Neuron (in vitro differentiated cells): Measurements from ENCODE around the gene MED13L.

Experiments
- H2AFZ ChIP-seq: one replicate; pipeline ENCODE4 v1.6.1; 2013; ENCODE audit warnings: low read depth, mild to moderate bottlenecking, inconsistent platforms, low read length, moderate library complexity
- H3K27me3 ChIP-seq: one replicate; pipeline ENCODE4 v1.6.1; 2013; ENCODE audit warnings: low read length; ENCODE audit not compliant: insufficient read depth
- H3K36me3 ChIP-seq: one replicate; pipeline ENCODE4 v1.6.1; 2013; ENCODE audit warnings: low read length; ENCODE audit not compliant: insufficient read depth
- H3K4me1 ChIP-seq: one replicate; pipeline ENCODE4 v1.6.1; 2013; ENCODE audit warnings: low read length; ENCODE audit not compliant: insufficient read depth
- H3K4me3 ChIP-seq: 2 replicates; pipeline ENCODE4 v1.5.1; 2013; ENCODE audit warnings: mild to moderate bottlenecking, low read length, moderate library complexity
- H3K9me3 ChIP-seq: one replicate; pipeline ENCODE4 v1.6.1; 2013; ENCODE audit warnings: low read length

The MED13L gene

DNA sequence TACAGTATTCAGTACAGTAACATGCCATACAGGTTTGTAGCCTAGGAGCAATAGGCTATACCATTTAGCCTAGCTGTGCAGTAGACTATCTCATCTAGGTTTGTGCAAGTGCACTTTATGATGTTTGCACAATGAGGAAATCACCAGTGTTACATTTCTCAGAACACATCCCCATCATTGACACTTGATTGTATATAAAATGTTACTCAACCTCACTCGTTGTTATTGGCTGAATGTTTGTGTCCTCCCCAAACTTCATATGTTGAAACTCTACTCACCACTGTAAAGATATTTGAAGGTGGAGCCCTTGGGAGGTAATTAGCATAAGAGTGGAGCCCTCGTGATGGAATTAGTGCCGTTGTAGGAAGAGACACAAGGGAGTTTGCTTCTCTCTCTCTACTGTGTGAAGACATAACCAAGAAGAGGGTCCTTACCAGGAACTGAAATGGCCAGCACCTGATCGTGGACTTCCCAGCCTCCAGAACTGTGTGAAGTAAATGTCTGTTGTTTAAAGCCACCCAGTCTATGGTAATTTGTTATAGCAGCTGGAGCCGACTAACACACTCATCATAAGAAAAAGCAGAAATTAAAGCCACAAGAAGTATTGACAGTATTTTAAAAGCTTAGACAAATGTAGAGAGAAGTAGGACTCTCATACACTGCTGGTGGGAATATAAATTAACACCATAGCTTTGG lies 3.2 kb upstream of the MED13L start:
- Histone ChIP-seq H3K4me1 (no peaks in the 10 kb centered on the region), H2AFZ (no peak overlapping the region), H3K9me3 (no peaks in the 10 kb centered on the region), H3K27me3 (no peaks in the 10 kb centered on the region), H3K36me3 (no peaks in the 10 kb centered on the region), H3K4me3 (no peak overlapping the region)

DNA sequence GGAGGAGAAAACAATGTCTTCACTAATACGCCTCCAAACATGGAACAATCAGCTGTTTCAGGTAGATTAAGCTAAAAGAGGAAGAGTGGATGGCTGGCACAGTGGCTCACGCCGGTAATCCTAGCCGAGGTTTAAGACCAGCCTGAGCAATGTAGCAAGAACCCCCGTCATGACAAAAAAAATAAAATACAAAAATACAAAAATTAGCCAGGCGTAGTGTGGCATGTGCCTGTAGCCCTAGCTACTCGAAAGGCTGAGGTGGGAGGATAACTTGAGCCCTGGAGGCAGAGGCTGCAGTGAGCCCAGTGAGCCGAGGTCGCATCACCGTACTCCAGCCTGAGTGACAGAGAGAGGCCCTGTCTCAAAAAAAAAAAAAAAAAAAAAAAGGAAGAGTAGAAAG lies 1.2 kb upstream of the MED13L start:
- Histone ChIP-seq H3K4me1 (peaks cover 19% of the 10 kb centered on the region), H3K9me3 (no peaks in the 10 kb centered on the region), H3K4me3 (no peak overlapping the region), H2AFZ (no peak overlapping the region), H3K27me3 (no peaks in the 10 kb centered on the region), H3K36me3 (no peaks in the 10 kb centered on the region)

DNA sequence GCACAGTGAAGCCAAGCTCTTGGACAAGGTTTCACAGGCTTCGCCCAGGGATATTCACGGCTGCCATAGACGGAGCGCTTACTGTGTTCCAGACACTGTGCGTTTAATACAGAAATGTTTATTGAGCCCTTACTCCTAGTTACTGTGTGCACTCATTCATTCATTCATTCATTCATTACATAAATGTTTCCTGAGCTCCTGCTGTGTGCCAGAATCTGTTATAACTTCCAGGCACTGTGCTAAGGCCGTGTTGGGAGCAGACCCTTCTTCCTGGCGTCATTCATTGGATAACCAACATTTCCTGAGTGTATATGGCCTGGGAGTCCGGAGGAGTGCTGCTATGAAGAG lies 760 bp upstream of the MED13L start:
- H3K4me3 ChIP-seq: peak overlapping the region; percentile 49
- H3K36me3 ChIP-seq: no peaks in the 10 kb centered on the region
- peaks cover 22% of the 10 kb centered on the region for H3K4me1 ChIP-seq
- H3K27me3 ChIP-seq: no peaks in the 10 kb centered on the region
- H2AFZ ChIP-seq: peak overlapping the region; percentile 81
- no peaks in the 10 kb centered on the region for H3K9me3 ChIP-seq

DNA sequence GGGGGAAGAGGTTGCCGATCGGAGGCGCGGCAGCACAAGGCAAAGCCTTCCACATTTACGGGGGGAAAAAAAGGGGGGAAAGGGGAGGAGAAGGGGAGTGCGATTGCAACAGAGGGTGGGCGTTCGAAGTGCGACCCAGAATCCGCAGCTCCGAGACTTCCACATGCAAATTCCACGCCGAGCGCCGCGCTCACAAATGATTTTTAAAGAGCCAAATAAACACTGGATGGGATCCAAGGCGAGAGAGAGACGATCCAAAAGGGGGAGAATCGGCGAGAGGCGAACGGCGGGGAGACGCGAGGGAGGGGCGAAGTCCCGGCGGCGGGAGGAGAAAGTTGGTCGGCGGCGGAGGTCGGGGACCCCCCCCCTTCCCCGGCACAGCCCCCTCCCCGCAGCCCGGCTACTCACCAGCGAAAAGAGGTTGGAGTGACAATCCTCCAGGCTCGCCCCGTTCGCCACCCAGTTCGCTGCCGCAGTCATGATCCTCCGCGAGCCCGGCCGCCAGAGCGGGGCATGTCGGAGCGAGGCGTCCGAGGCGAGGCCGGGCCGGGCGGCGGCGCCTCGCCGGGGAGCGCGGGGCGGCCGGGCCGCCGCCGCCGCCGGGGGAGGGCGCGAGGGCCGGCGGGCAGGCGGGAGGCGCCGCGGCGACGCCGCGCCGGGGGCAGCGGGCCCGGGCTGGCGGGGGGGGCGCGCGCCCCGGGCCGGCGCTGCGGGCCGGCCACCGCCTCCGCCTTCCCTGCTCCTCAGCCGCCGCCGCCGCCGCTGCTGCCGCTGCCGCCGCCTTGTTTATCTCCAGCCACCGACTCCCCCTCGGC lies 634 bp downstream of the MED13L start:
- peaks cover 22% of the 10 kb centered on the region for H3K4me1 ChIP-seq
- H3K36me3 ChIP-seq: no peaks in the 10 kb centered on the region
- H2AFZ ChIP-seq: peak overlapping the region; percentile 40
- H3K9me3 ChIP-seq: no peaks in the 10 kb centered on the region
- peak overlapping the region; percentile 99 for H3K4me3 ChIP-seq
- no peaks in the 10 kb centered on the region for H3K27me3 ChIP-seq

DNA sequence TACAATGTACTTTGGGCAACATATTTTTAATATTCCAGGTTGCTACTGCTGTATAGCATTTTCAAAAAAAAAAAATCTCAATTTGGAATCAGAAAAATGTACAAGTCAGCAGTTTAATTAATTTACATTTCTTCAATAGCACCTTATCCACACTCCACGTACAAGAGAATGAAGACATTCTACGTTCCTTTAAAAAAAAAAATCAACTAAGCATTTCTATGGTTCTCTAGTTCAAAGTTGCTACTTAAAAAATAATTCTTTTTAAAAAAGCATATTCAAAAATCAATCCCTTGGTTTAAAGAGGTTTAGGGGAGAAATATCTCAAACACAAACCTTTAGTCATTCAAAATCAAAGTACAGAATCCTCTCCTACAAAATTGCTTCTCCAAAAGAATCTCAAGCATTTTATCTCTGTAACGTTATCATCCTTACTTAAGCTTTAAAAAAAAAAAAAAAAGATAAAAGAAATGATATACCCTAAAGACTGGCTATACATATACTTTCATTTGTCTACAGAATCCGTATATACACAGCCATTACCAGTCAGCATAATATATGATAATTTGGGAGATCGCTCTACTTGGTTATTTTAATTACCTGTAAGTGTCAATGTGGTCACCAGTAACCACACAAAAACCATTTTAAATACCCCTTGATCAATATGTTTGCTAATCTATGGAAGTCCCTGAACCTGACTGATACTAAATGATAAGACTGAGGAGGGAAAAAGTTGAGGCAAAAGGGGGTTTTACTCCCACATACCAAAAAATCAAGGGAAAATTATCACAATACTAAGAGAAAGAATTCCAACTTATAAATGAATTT lies 2.7 kb downstream of the MED13L start:
- no peaks in the 10 kb centered on the region for H3K36me3 ChIP-seq
- peak overlapping the region; percentile 99 for H3K4me3 ChIP-seq
- H3K4me1 ChIP-seq: peaks cover 22% of the 10 kb centered on the region
- no peak overlapping the region for H2AFZ ChIP-seq
- no peaks in the 10 kb centered on the region for H3K9me3 ChIP-seq
- no peaks in the 10 kb centered on the region for H3K27me3 ChIP-seq

DNA sequence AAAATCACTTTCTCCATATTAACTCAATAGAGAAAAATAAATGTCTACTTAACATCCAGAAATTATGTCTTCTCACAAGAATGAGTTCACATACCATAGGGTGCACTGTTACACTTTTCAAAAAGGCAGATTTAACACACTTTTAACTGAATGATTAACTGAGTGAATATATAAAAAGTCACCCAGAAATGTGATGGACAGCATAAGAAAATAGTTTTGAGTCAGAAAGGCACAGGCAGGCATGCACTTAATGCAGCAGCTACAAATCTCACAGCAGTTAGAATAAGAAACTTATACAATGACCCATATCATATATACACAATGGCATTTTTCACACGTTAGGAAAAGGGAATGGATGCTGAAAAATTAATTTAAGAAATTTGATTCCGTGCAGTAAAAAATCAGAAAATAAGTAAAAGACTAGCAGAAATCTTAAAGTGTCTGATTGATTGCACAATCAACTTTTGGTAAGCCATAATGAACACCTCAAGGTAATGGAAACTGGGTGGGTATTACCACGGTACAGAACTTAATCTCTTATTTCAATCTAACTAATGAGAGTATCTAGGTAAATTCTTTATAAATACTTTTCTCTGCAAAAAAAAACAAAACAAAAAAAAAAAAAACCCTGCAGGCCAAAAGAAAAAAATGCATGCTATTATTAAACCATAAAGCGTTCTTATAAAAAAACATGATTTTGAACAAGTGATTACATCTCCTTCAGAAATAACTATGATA lies 3.5 kb downstream of the MED13L start:
- peak overlapping the region; percentile 99 for H3K4me3 ChIP-seq
- H3K9me3 ChIP-seq: no peaks in the 10 kb centered on the region
- H3K27me3 ChIP-seq: no peaks in the 10 kb centered on the region
- H3K36me3 ChIP-seq: no peaks in the 10 kb centered on the region
- H3K4me1 ChIP-seq: peaks cover 22% of the 10 kb centered on the region
- H2AFZ ChIP-seq: no peak overlapping the region

DNA sequence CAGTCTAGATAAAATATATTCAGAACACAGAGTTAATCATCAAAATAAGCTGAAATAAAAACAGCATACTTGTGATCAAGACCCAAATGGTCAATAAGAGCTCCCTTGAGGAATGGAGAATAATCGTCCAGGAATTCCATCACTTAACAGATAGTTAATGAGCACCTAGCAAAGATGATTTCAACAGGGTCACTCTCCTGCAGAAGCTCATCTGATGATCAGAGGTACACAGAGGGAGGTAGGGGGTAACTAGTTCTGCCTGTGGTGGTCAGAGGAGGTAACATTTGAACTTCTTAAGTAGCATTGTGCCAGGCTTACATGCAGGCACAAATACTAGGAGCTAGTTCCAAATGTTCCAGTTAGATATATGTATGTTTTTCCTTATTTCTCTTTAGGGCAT lies 9.5 kb downstream of the MED13L start:
- Histone ChIP-seq H3K36me3 (no peaks in the 10 kb centered on the region), H3K27me3 (no peaks in the 10 kb centered on the region), H3K9me3 (no peaks in the 10 kb centered on the region), H2AFZ (no peak overlapping the region), H3K4me3 (no peak overlapping the region), H3K4me1 (peaks cover 7% of the 10 kb centered on the region)

DNA sequence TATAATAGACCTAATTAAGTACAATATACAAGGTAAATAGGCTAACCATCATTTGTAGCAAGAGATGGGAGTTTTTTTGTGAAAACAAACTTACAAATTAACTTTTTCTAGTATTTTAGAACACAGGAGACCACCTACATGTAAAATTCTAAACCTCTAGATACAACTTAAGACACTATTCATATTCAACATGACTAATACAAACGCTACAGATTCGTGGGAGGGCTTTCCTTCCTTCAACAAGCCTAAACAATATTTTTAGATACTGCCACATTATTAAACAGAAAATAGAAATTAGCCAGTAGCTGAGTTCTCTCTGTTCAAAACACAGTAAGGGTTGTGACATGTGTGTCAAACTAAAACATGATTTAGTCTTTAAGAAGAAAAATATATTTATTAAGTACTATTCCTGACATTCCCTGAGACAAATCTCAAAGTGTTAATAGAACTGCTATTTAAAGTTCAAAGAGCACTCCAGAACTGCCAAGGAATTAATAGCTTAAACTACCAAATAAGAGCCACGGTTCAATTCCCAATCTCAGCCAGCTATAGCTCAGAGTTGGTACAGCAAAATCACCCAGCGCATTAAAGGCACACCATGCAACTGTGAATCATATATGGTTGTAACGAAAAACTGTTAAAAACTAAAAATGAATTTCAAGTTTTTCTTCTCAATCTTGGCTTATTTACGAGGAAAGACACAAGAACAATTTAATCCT lies 10.7 kb downstream of the MED13L start:
- Histone ChIP-seq H3K4me3 (no peak overlapping the region), H3K4me1 (peaks cover 7% of the 10 kb centered on the region), H3K27me3 (no peaks in the 10 kb centered on the region)

DNA sequence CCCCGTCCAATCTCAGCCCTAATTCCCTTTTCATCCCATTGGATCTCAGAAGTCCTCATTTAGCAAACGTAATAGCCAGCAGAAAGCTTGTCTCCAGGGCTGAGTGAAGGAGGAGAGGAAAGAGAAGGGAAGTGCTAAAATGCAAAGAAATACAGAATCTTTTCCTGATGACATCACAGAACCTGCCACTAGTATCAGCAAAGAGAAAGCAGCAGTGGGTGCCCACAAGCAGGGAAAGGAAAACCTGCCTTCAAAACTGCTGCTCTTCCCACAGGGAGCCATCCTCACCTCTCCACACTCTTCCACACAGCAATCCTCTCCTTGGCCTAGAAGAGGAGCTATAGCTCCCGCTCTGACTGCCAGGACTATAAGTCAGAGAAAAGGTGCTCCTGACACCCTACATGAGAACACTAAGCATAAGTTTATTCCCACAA lies 11.3 kb downstream of the MED13L start:
- Histone ChIP-seq H3K4me3 (no peak overlapping the region), H2AFZ (no peak overlapping the region), H3K36me3 (no peaks in the 10 kb centered on the region), H3K9me3 (no peaks in the 10 kb centered on the region), H3K4me1 (peaks cover 7% of the 10 kb centered on the region), H3K27me3 (no peaks in the 10 kb centered on the region)

More for the DNA sequence above, 10.7 kb downstream of the MED13L start:
- H3K36me3 ChIP-seq: no peaks in the 10 kb centered on the region
- H2AFZ ChIP-seq: no peak overlapping the region
- no peaks in the 10 kb centered on the region for H3K9me3 ChIP-seq

DNA sequence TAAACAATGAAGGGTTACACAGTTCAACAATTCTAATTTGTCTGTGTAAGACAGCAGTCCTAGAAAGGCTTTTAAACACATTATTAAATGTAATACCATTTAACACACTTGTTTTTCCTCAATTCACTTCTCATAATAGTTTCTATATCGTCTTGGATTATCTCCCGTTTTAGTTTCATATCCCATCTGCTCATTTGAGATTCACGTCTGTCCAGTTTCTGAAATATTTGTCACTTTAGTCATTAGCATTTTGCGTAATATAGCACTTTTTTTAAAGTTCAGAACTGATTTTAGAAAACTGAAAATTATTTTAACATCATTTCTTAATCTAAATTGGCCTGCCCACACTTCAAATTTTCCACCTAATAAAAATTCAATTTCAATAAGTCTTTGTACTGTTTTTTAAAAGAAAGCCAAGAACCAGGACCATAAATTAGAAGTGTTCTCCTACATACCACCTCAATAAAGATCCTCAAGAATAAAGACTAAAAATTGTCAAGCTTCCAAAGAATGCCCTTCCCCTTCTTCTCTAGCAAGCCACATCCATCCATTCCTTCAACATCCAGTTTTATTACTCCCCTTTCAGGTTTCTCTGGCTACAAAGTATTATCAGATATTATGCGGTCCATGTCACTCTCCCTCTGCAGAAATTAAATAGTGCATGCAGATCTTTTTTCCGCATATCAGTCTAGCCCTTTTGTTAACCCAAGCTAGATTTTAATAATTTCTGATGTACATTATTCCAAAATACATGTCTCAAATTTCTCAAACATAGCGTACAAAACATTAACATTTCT lies 11.9 kb downstream of the MED13L start:
- peaks cover 7% of the 10 kb centered on the region for H3K4me1 ChIP-seq
- H2AFZ ChIP-seq: no peak overlapping the region
- H3K27me3 ChIP-seq: no peaks in the 10 kb centered on the region
- H3K36me3 ChIP-seq: no peaks in the 10 kb centered on the region
- H3K9me3 ChIP-seq: no peaks in the 10 kb centered on the region
- H3K4me3 ChIP-seq: no peak overlapping the region

DNA sequence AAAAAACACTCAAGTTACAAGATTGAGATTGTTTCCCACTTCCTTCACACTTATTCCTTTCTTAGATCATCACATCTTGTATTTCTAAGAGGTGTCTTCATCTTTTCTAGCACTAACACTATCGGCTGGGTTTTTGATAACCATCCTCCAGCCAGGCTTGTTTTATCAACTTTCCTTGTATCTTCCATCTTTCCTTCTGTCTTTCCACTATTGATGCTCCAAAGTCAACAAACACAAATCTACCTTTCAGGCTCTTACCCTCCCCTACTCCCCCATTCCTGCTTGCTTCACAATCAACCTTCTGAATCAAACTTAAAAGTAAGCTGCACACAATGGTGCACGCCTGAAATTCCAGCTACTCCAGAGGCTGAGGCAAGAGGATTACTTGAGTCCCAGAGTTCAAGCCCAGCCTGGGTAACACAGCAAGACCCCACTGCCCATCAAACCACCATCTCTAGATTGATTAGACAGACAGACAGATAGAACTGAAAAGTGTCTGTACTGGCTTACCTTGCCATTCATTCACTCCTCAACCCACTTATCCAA lies 12.9 kb downstream of the MED13L start:
- Histone ChIP-seq H3K27me3 (no peaks in the 10 kb centered on the region), H3K4me3 (no peak overlapping the region), H3K9me3 (no peaks in the 10 kb centered on the region), H2AFZ (no peak overlapping the region), H3K4me1 (peaks cover 7% of the 10 kb centered on the region), H3K36me3 (no peaks in the 10 kb centered on the region)
